Suprapubic skin (tissue), 4 donors: Measurements from ENCODE around the gene FGF12. TPM values are rescaled to one million over a fixed set of nuclear protein-coding genes. Genes with fewer than 3 reads are reported as not detected.

Experiments used
- DNase-seq, 2 donors: peaks; one replicate each; pipeline ENCODE4 v3.0.0-alpha.2; 2019; ENCODE audit warnings: low spot score in 2 of 2
- H3K27ac ChIP-seq: fragments of 200-600 bp; sonication (generic); one replicate; pipeline ENCODE4 v1.5.1; 2019
- H3K27me3 ChIP-seq: fragments of 200-600 bp; sonication (generic); one replicate; pipeline ENCODE4 v1.5.1; 2019
- H3K36me3 ChIP-seq: fragments of 200-600 bp; sonication (generic); one replicate; pipeline ENCODE4 v1.5.1; 2019
- H3K4me1 ChIP-seq: fragments of 200-600 bp; sonication (generic); one replicate; pipeline ENCODE4 v1.5.1; 2019
- H3K4me3 ChIP-seq: fragments of 200-600 bp; sonication (generic); one replicate; pipeline ENCODE4 v1.5.1; 2019; ENCODE audit warnings: mild to moderate bottlenecking
- H3K9me3 ChIP-seq: fragments of 200-600 bp; sonication (generic); one replicate; pipeline ENCODE4 v1.5.1; 2019
- CTCF ChIP-seq, 2 donors: fragments of 200-600 bp in 1 of 2; fragments of 450-650 bp in 1 of 2; sonication (generic) in 1 of 2; IDR thresholded peaks; one replicate each; pipeline ENCODE4 v1.5.1; 2016 to 2019; ENCODE audit warnings: antibody characterized with exemption in 2 of 2, mild to moderate bottlenecking in 1 of 2, moderate library complexity in 1 of 2
- EP300 ChIP-seq: sonication (generic); formaldehyde crosslinking; IDR thresholded peaks from one replicate; pipeline ENCODE4 v1.6.1; 2017; ENCODE audit warnings: antibody characterized with exemption
- POLR2A ChIP-seq, 2 donors: fragments of 450-650 bp; IDR thresholded peaks; one replicate each; pipeline ENCODE4 v1.6.1; 2017; ENCODE audit warnings: antibody characterized with exemption in 2 of 2, mild to moderate bottlenecking in 2 of 2, moderate library complexity in 2 of 2
- POLR2AphosphoS5 ChIP-seq, 3 donors: sonication (generic); formaldehyde crosslinking; IDR thresholded peaks; one replicate each; pipeline ENCODE4 v1.6.1; 2017; ENCODE audit warnings: antibody characterized with exemption in 3 of 3
- WGBS: methylation state at CpG from one replicate; pipeline ENCODE4 v1.1.5; 2018; 5-methylcytosine and 5-hydroxymethylcytosine counted together
- total RNA-seq, 4 donors: library from RNA; depleted of rRNA; stranded (reverse); fragments of >200 nt; gene quantifications; one replicate each; pipeline ENCODE4 v1.1.0, GENCODE V29; 2016

FGF12 gene
- total RNA-seq, 4 donors from 2014 or later, result 1.5 to 3.6 (median 1.6) TPM

- Histone ChIP-seq H3K36me3 (no peaks in the 10 kb centered on the region), H3K27me3 (no peaks in the 10 kb centered on the region), H3K4me1 (no peaks in the 10 kb centered on the region), H3K4me3 (no peak overlapping the region), H3K27ac (no peak overlapping the region), H3K9me3 (no peaks in the 10 kb centered on the region)
- 85% methylated on average over 3 of the region's 3 CpGs for WGBS
- TF ChIP-seq POLR2A (IDR thresholded peaks at IDR 0.05), result no peak
- TF ChIP-seq CTCF (IDR thresholded peaks at IDR 0.05), result no peak
- no peak for DNase-seq
Measured at GRCh38 chr3:192121923-192122322, 605.4 kb downstream of the FGF12 start.

- no peak overlapping the region for H3K4me3 ChIP-seq
- no peaks in the 10 kb centered on the region for H3K4me1 ChIP-seq
- H3K36me3 ChIP-seq, result no peaks in the 10 kb centered on the region
- H3K27me3 ChIP-seq, result no peaks in the 10 kb centered on the region
- H3K27ac ChIP-seq, result no peak overlapping the region
- DNase-seq, result no peak
- no peak for TF ChIP-seq POLR2AphosphoS5 (IDR thresholded peaks at IDR 0.05)
- H3K9me3 ChIP-seq, result no peaks in the 10 kb centered on the region
Measured at GRCh38 chr3:192108820-192109219, 618.5 kb downstream of the FGF12 start.

- Histone ChIP-seq H3K4me1 (no peaks in the 10 kb centered on the region), H3K9me3 (no peaks in the 10 kb centered on the region), H3K27ac (no peak overlapping the region), H3K4me3 (no peak overlapping the region), H3K36me3 (no peaks in the 10 kb centered on the region), H3K27me3 (no peaks in the 10 kb centered on the region)
- TF ChIP-seq POLR2A (IDR thresholded peaks at IDR 0.05) (no peak), EP300 (no peak), CTCF (IDR thresholded peaks at IDR 0.05) (no peak), POLR2AphosphoS5 (IDR thresholded peaks at IDR 0.05) (no peak)
- no peak for DNase-seq
- WGBS, result 60% methylated on average over 4 of the region's 4 CpGs
Measured at GRCh38 chr3:192106543-192106942, 620.8 kb downstream of the FGF12 start.

- 83% methylated on average over 1 of the region's 1 CpG for WGBS
- DNase-seq, result no peak
- TF ChIP-seq EP300 (no peak), CTCF (IDR thresholded peaks at IDR 0.05) (no peak), POLR2A (IDR thresholded peaks at IDR 0.05) (no peak), POLR2AphosphoS5 (IDR thresholded peaks at IDR 0.05) (no peak)
- H3K27ac ChIP-seq, result no peak overlapping the region
- H3K9me3 ChIP-seq, result no peaks in the 10 kb centered on the region
- no peaks in the 10 kb centered on the region for H3K4me1 ChIP-seq
- H3K27me3 ChIP-seq, result no peaks in the 10 kb centered on the region
- no peak overlapping the region for H3K4me3 ChIP-seq
- H3K36me3 ChIP-seq, result no peaks in the 10 kb centered on the region
Measured at GRCh38 chr3:192092388-192093005, 634.8 kb downstream of the FGF12 start.

- no peak overlapping the region for H3K4me3 ChIP-seq
- WGBS, result 56% methylated on average over 1 of the region's 1 CpG
Measured at GRCh38 chr3:192091831-192092230, 635.5 kb downstream of the FGF12 start.

More at GRCh38 chr3:192091831-192092230, 635.5 kb downstream of the FGF12 start:
- Histone ChIP-seq H3K27ac (no peak overlapping the region), H3K36me3 (no peaks in the 10 kb centered on the region), H3K9me3 (no peaks in the 10 kb centered on the region), H3K27me3 (no peaks in the 10 kb centered on the region), H3K4me1 (no peaks in the 10 kb centered on the region)
- no peak for DNase-seq
- TF ChIP-seq POLR2AphosphoS5 (IDR thresholded peaks at IDR 0.05), result no peak
- TF ChIP-seq POLR2A (IDR thresholded peaks at IDR 0.05), result no peak
- no peak for TF ChIP-seq CTCF (IDR thresholded peaks at IDR 0.05)
